HFF-Myc (cell line): ENCODE results near the gene NFKBIE.

Experiments used
- DNase-seq: peaks from one replicate; pipeline ENCODE4 v3.0.0-alpha.2; 2011; ENCODE audit warnings: low read depth; ENCODE audit errors: extremely low read depth
- H3K4me3 ChIP-seq: replicated peaks from 2 replicates; pipeline ENCODE4 v1.5.1; 2011; ENCODE audit warnings: low read depth, mild to moderate bottlenecking, control low read depth, low read length
- CTCF ChIP-seq: IDR thresholded peaks from 2 replicates; pipeline ENCODE4 v1.5.1; 2012; ENCODE audit warnings: mild to moderate bottlenecking, low read depth, low read length, control low read depth; ENCODE audit errors: missing control alignments

NFKBIE gene

GRCh38 chr6:44302856-44303255 lies 37.5 kb upstream of the NFKBIE start:
- TF ChIP-seq CTCF, result no peak
- no peak overlapping the region for H3K4me3 ChIP-seq
- no peak for DNase-seq

GRCh38 chr6:44301782-44302564 lies 36.6 kb upstream of the NFKBIE start:
- no peak overlapping the region for H3K4me3 ChIP-seq
- DNase-seq, result no peak
- TF ChIP-seq CTCF, result no peak

DNA sequence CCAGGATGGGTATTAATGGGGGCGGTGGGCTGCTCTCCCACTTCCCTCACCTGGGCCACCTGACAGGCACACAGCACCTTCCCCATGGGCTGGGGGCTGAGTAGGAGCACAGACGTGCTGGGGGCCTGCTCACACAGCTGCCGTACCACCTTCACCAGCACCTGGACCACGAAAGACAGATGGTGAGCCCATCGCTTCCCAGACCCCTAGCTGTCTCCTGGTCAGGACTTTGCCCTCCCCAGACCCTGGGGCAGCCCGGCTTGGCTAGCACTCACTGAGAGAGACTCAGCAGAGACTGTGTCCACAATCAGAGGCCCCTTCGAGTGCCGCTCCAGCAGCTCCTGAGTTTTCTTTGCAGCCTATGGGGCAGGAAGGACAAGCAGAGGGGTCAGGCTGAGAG lies 35.8 kb upstream of the NFKBIE start:
- no peak for TF ChIP-seq CTCF
- no peak for DNase-seq
- H3K4me3 ChIP-seq, result no peak overlapping the region

- H3K4me3 ChIP-seq, result no peak overlapping the region
- DNase-seq, result no peak
- TF ChIP-seq CTCF, result no peak
Observed at GRCh38 chr6:44300292-44300823, 35.0 kb upstream of the NFKBIE start.

DNA sequence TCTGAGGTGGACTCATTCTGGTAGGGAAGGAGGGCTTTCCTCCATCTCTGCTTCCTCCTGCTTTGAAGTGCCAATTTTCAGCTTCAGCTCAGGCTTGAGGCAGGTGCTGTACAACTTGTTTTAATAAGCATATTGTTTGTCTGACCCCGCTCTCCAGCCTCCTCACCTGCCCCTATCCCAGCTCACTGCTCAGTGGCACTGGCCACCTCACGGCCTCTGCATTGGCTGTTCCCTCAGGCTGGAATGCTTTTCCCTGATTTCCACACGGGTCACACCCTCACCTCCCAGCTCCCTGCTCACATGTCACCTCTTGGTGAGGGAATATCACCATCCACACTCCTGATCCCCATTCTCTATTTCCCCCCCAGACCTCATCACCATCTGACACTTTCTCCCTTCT lies 33.5 kb upstream of the NFKBIE start:
- H3K4me3 ChIP-seq, result no peak overlapping the region
- TF ChIP-seq CTCF, result no peak
- no peak for DNase-seq

DNA sequence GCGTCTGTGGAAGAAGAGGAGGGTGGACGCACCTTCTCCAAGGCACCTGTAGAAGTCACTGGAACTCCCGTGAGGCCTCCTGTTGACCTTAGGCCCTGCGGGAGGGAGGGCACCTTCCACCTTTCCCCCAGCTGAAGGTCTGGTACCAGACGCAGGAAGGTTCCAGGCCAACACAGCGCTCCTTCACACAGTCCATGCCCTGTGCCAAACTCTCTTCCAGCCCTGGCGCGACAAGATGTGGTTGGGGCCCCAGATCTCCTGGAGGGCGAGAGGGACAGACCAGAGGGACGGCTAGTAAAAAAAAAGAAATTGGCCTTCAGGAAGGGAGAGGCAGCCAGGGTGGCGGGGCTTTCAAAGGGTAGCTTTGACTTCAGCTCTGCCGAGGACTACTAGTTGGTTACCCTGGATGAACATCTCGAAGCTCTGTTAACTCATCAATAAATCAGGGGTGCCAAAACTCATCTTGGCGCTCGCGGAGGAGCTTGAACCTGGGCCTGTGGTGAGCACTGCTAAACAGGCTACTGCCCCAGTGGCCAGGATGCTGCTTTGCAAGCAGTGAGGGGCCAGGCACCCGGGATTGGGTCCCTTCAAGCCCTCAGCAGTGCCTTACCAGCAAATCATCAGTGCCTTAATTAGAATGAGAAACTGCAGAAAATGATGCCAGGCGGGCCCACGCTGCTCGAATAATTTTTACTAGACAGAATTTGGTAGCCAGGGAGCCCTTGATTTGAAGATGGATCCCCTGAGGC lies 32.9 kb upstream of the NFKBIE start:
- H3K4me3 ChIP-seq, result no peak overlapping the region
- no peak for TF ChIP-seq CTCF
- DNase-seq, result no peak
